HEK293 (cell line): ENCODE data around the gene DHX16.
A peak's percentile ranks its signal among the peaks of the same experiment; 100 is the strongest.

Source experiments
- CTCF ChIA-PET: fragments of 350-600 bp; formaldehyde crosslinking; extraction: SDS; loops from one replicate; lab custom pipeline; 2021; ENCODE audit warnings: antibody characterized with exemption; lab: Yijun Ruan, JAX
- POLR2A ChIA-PET: fragments of 300-600 bp; formaldehyde crosslinking; extraction: SDS; loops from one replicate; lab custom pipeline; 2020; ENCODE audit warnings: antibody characterized with exemption, inconsistent platforms; lab: Yijun Ruan, JAX
- H3K27ac ChIP-seq: fragments of 200-500 bp; sonication (Bioruptor generic); 2 replicates; pipeline ENCODE4 v1.5.1; 2014; ENCODE audit warnings: low read depth, low read length, control low read depth, inconsistent platforms; ENCODE audit errors: extremely low read depth
- H3K36me3 ChIP-seq, 2 experiments: fragments of 200-500 bp in 1 of 2; sonication (Bioruptor generic) in 1 of 2; 1 replicate in 1 of 2; 2 replicates in 1 of 2; pipeline ENCODE4 v1.5.1; 2014 to 2017; ENCODE audit warnings: inconsistent platforms in 2 of 2, low read length in 2 of 2; ENCODE audit not compliant: control insufficient read depth in 2 of 2, insufficient read depth in 1 of 2
- H3K4me1 ChIP-seq: fragments of 200-500 bp; sonication (Bioruptor generic); 2 replicates; pipeline ENCODE4 v1.5.1; 2014; ENCODE audit warnings: mild to moderate bottlenecking, low read length, inconsistent platforms; ENCODE audit not compliant: control insufficient read depth, insufficient read depth
- H3K4me3 ChIP-seq: 2 replicates; pipeline ENCODE4 v1.5.1; 2011; ENCODE audit warnings: low read depth, mild to moderate bottlenecking, control low read depth, low read length, moderate library complexity
- H3K9me3 ChIP-seq: fragments of 200-500 bp; sonication (Bioruptor generic); 2 replicates; pipeline ENCODE4 v1.5.1; 2014; ENCODE audit warnings: low read depth, low read length, inconsistent platforms; ENCODE audit not compliant: control insufficient read depth, insufficient read depth
- CTCF ChIP-seq: fragments of 450-650 bp; formaldehyde crosslinking; IDR thresholded peaks from 2 replicates; pipeline ENCODE4 v1.5.1; 2016; ENCODE audit warnings: missing biosample characterization, missing genetic modification characterization
- GLIS1 ChIP-seq: fragments of 450-650 bp; formaldehyde crosslinking; IDR thresholded peaks from 2 replicates; pipeline ENCODE4 v1.5.1; 2016; ENCODE audit warnings: missing biosample characterization, missing genetic modification characterization
- GLIS2 ChIP-seq: fragments of 450-650 bp; formaldehyde crosslinking; IDR thresholded peaks from 2 replicates; pipeline ENCODE4 v1.5.1; 2016; ENCODE audit warnings: missing biosample characterization, missing genetic modification characterization
- IKZF3 ChIP-seq: fragments of 450-650 bp; IDR thresholded peaks from 2 replicates; pipeline ENCODE4 v1.5.0; 2018; ENCODE audit warnings: missing biosample characterization, mild to moderate bottlenecking, missing genetic modification characterization, moderate library complexity
- MZF1 ChIP-seq: fragments of 450-650 bp; formaldehyde crosslinking; IDR thresholded peaks from 2 replicates; pipeline ENCODE4 v1.5.1; 2017; ENCODE audit warnings: missing biosample characterization, missing genetic modification characterization, borderline replicate concordance
- REPIN1 ChIP-seq: fragments of 450-650 bp; formaldehyde crosslinking; IDR thresholded peaks from 2 replicates; pipeline ENCODE4 v1.5.1; 2017; ENCODE audit warnings: missing biosample characterization, missing genetic modification characterization, low read depth
- SCRT2 ChIP-seq: fragments of 450-650 bp; formaldehyde crosslinking; IDR thresholded peaks from 2 replicates; pipeline ENCODE4 v1.5.1; 2016; ENCODE audit warnings: missing biosample characterization, missing genetic modification characterization
- SP2 ChIP-seq: fragments of 450-650 bp; formaldehyde crosslinking; IDR thresholded peaks from 2 replicates; pipeline ENCODE4 v1.5.1; 2016; ENCODE audit warnings: missing biosample characterization, missing genetic modification characterization
- YY2 ChIP-seq: fragments of 450-650 bp; formaldehyde crosslinking; IDR thresholded peaks from 2 replicates; pipeline ENCODE4 v1.5.1; 2016; ENCODE audit warnings: missing biosample characterization, missing genetic modification characterization
- ZBTB10 ChIP-seq: fragments of 450-650 bp; formaldehyde crosslinking; IDR thresholded peaks from 2 replicates; pipeline ENCODE4 v1.5.1; 2016; ENCODE audit warnings: missing biosample characterization, missing genetic modification characterization
- ZBTB17 ChIP-seq: fragments of 450-650 bp; formaldehyde crosslinking; IDR thresholded peaks from 2 replicates; pipeline ENCODE4 v1.5.1; 2016; ENCODE audit warnings: missing biosample characterization, missing genetic modification characterization
- ZFHX2 ChIP-seq: fragments of 450-650 bp; formaldehyde crosslinking; conservative IDR thresholded peaks from 2 replicates; pipeline ENCODE4 v1.5.1; 2016; ENCODE audit warnings: missing biosample characterization, missing genetic modification characterization
- ZNF221 ChIP-seq: fragments of 450-650 bp; formaldehyde crosslinking; IDR thresholded peaks from 2 replicates; pipeline ENCODE4 v1.5.1; 2017; ENCODE audit warnings: missing biosample characterization, missing genetic modification characterization, borderline replicate concordance
- ZNF335 ChIP-seq: fragments of 450-650 bp; formaldehyde crosslinking; conservative IDR thresholded peaks from 2 replicates; pipeline ENCODE4 v1.5.1; 2016; ENCODE audit warnings: missing biosample characterization, missing genetic modification characterization
- ZNF391 ChIP-seq: fragments of 450-650 bp; formaldehyde crosslinking; IDR thresholded peaks from 2 replicates; pipeline ENCODE4 v1.5.1; 2016; ENCODE audit warnings: low read depth, missing biosample characterization, missing genetic modification characterization, borderline replicate concordance
- ZNF529 ChIP-seq: fragments of 450-650 bp; formaldehyde crosslinking; IDR thresholded peaks from 2 replicates; pipeline ENCODE4 v1.5.1; 2017; ENCODE audit warnings: missing genetic modification characterization, missing biosample characterization; ENCODE audit not compliant: insufficient replicate concordance
- ZNF530 ChIP-seq: fragments of 450-650 bp; formaldehyde crosslinking; IDR thresholded peaks from 2 replicates; pipeline ENCODE4 v1.5.1; 2016; ENCODE audit warnings: low read depth, missing biosample characterization, missing genetic modification characterization
- ZNF664 ChIP-seq: fragments of 450-650 bp; formaldehyde crosslinking; IDR thresholded peaks from 2 replicates; pipeline ENCODE4 v1.5.1; 2016; ENCODE audit warnings: missing biosample characterization, missing genetic modification characterization
- ZNF76 ChIP-seq: fragments of 450-650 bp; formaldehyde crosslinking; IDR thresholded peaks from 2 replicates; pipeline ENCODE4; 2016; ENCODE audit warnings: low read depth, missing biosample characterization, missing genetic modification characterization, borderline replicate concordance
- ZNF777 ChIP-seq: fragments of 450-650 bp; formaldehyde crosslinking; IDR thresholded peaks from 2 replicates; pipeline ENCODE4 v1.5.1; 2017; ENCODE audit warnings: missing biosample characterization, missing genetic modification characterization, borderline replicate concordance
- ZNF791 ChIP-seq: fragments of 450-650 bp; formaldehyde crosslinking; IDR thresholded peaks from 2 replicates; pipeline ENCODE4 v1.5.1; 2016; ENCODE audit warnings: missing biosample characterization, missing genetic modification characterization

DHX16 gene

GRCh38 chr6:30687659-30688431 lies 15.0 kb upstream of the DHX16 start:
- H3K9me3 ChIP-seq, result no peaks in the 10 kb centered on the region
- peaks cover 0 to 6% of the 10 kb centered on the region in 2 experiments; a peak in 2 of 3 replicates for H3K36me3 ChIP-seq
- ChIA-PET POLR2A (interaction anchor here (0.6 to 14.5 kb wide), 16 partner anchors 9 to 471 kb away, joined by 3 to 235 read pairs (median 3); partner anchors contain the start of genes DHX16, FLOT1, IER3 and MDC1), CTCF (interaction anchor here (0.5 to 5.4 kb wide), 16 partner anchors 10 to 141 kb away, joined by 3 to 45 read pairs (median 4); partner anchors contain the start of genes DHX16 and MDC1)
- peak overlapping the region; percentile 94 for H3K27ac ChIP-seq
- TF ChIP-seq MZF1 (peak; percentile 34; the same call in 1 of the 2 replicates), ZBTB10 (tag by site-specific recombination) (no peak), ZFHX2 (tag by site-specific recombination) (0 out of 2 replicates have a peak, but pooled peaks have one; percentile 4), GLIS2 (tag by site-specific recombination) (peak; percentile 36; the same call in 1 of the 2 replicates), GLIS1 (no peak), ZNF221 (tag by site-specific recombination) (no peak), ZNF530 (tag by site-specific recombination) (no peak), ZNF777 (tag by site-specific recombination) (no peak), ZNF335 (tag by site-specific recombination) (peak; percentile 66), SCRT2 (tag by site-specific recombination) (no peak), REPIN1 (tag by site-specific recombination) (no peak), IKZF3 (tag by site-specific recombination) (0 out of 2 replicates have a peak, but pooled peaks have one; percentile 12), YY2 (tag by site-specific recombination) (no peak), SP2 (tag by site-specific recombination) (no peak), ZNF791 (tag by site-specific recombination) (no peak), CTCF (tag by site-specific recombination) (peak; percentile 55; the same call in 1 of the 2 replicates), ZNF76 (tag by site-specific recombination) (peak; percentile 60), ZNF391 (tag by site-specific recombination) (no peak), ZNF664 (tag by site-specific recombination) (no peak), ZNF529 (tag by site-specific recombination) (no peak), ZBTB17 (tag by site-specific recombination) (peak; percentile 32; the same call in 1 of the 2 replicates)
- H3K4me3 ChIP-seq, result peak overlapping the region; percentile 52
- peaks cover 23% of the 10 kb centered on the region for H3K4me1 ChIP-seq
